Endodermal cell (in vitro differentiated cells): Measurements from ENCODE around the gene SOX13. TPM values are rescaled to one million over a fixed set of nuclear protein-coding genes. Genes with fewer than 3 reads are reported as not detected.
A peak's percentile ranks its signal among the peaks of the same experiment; 100 is the strongest.

Experiments
- DNase-seq: peaks from one replicate; pipeline ENCODE4 v3.0.0-alpha.2; 2017
- H3K27ac ChIP-seq: 2 replicates; pipeline ENCODE4 v1.5.1; 2013; ENCODE audit warnings: mild to moderate bottlenecking, low read depth, low read length, moderate library complexity
- H3K27me3 ChIP-seq: 2 replicates; pipeline ENCODE4 v1.6.1; 2013; ENCODE audit warnings: mild to moderate bottlenecking, low read length, moderate library complexity; ENCODE audit not compliant: insufficient read depth, control insufficient read depth, poor library complexity, severe bottlenecking
- H3K36me3 ChIP-seq: 2 replicates; pipeline ENCODE4 v1.7.0; 2013; ENCODE audit warnings: mild to moderate bottlenecking, low read length, moderate library complexity; ENCODE audit not compliant: control insufficient read depth, insufficient read depth
- H3K4me1 ChIP-seq: one replicate; pipeline ENCODE4 v1.7.0; 2013; ENCODE audit warnings: low read length; ENCODE audit not compliant: control insufficient read depth, insufficient read depth
- H3K4me3 ChIP-seq: 2 replicates; pipeline ENCODE4 v1.5.1; 2013; ENCODE audit warnings: mild to moderate bottlenecking, low read length, moderate library complexity
- H3K9ac ChIP-seq: 2 replicates; pipeline ENCODE4 v1.6.1; 2013; ENCODE audit warnings: mild to moderate bottlenecking, low read length, moderate library complexity; ENCODE audit not compliant: poor library complexity, severe bottlenecking; ENCODE audit errors: extremely low read depth
- H3K9me3 ChIP-seq: 2 replicates; pipeline ENCODE4 v1.6.1; 2013; ENCODE audit warnings: mild to moderate bottlenecking, low read length, moderate library complexity; ENCODE audit not compliant: control insufficient read depth
- H3K27ac Mint-ChIP-seq: 2 replicates; pipeline ENCODE4 v1.8.0; 2020; ENCODE audit warnings: mixed read lengths
- H3K27me3 Mint-ChIP-seq: 2 replicates; pipeline ENCODE4 v1.8.0; 2021; ENCODE audit warnings: mild to moderate bottlenecking, mixed read lengths; ENCODE audit not compliant: insufficient read depth
- H3K36me3 Mint-ChIP-seq: 2 replicates; pipeline ENCODE4 v1.8.0; 2020; ENCODE audit warnings: low read depth, mixed read lengths
- H3K4me1 Mint-ChIP-seq: 2 replicates; pipeline ENCODE4 v1.8.0; 2020; ENCODE audit warnings: mixed read lengths
- H3K4me3 Mint-ChIP-seq: 2 replicates; pipeline ENCODE4 v1.8.0; 2020; ENCODE audit warnings: mild to moderate bottlenecking, moderate library complexity, mixed read lengths
- H3K9me3 Mint-ChIP-seq: 2 replicates; pipeline ENCODE4 v1.8.0; 2020; ENCODE audit warnings: mild to moderate bottlenecking, mixed read lengths
- CTCF ChIP-seq: fragments of 200-600 bp; sonication (generic); conservative IDR thresholded peaks from 2 replicates; pipeline ENCODE4 v1.5.0; 2021; ENCODE audit warnings: antibody characterized with exemption, mild to moderate bottlenecking
- WGBS, 2 experiments: methylation state at CpG; one replicate each; pipeline versions ENCODE4 v1.1.5 to v1.1.7; 2013; ENCODE audit warnings: missing lambda C conversion rate in 2 of 2, mixed read lengths in 1 of 2; ENCODE audit not compliant: insufficient coverage in 1 of 2, insufficient read length in 1 of 2; 5-methylcytosine and 5-hydroxymethylcytosine counted together
- total RNA-seq, 2 donors: library from RNA; stranded (reverse); fragmentation: NEBNext Ultra II Directional in 1 of 2; extraction: Animal tissue kit (Norgen Biotek cat#: 25700) in 1 of 2; gene quantifications; 2 replicates in 1 of 2; 3 replicates in 1 of 2; pipeline ENCODE4 v1.2.1, GENCODE V29; 2021

The SOX13 gene
- total RNA-seq, 2 donors from 2014 or later = 75.3 to 85.3 TPM

GRCh38 chr1:204162494-204163074 is 89.7 kb downstream of the SOX13 start:
- Mint-ChIP-seq H3K4me1 (no peaks in the 10 kb centered on the region), H3K27ac (no peak overlapping the region), H3K27me3 (peaks cover 19% of the 10 kb centered on the region), H3K4me3 (no peak overlapping the region), H3K36me3 (no peaks in the 10 kb centered on the region), H3K9me3 (peaks cover 5% of the 10 kb centered on the region)
- 18 to 67% methylated on average over 2 to 7 of the region's 7 CpGs for WGBS, 2 experiments
- peak; percentile 99 for TF ChIP-seq CTCF
- Histone ChIP-seq H3K9me3 (peaks cover 1% of the 10 kb centered on the region), H3K36me3 (no peaks in the 10 kb centered on the region), H3K4me1 (no peaks in the 10 kb centered on the region), H3K27me3 (peaks cover 17% of the 10 kb centered on the region), H3K9ac (no peak overlapping the region), H3K27ac (no peak overlapping the region), H3K4me3 (no peak overlapping the region)
- DNase-seq = peak; percentile 96

GRCh38 chr1:204166219-204166618 is 93.3 kb downstream of the SOX13 start, which contains the start of gene REN:
TSS of gene REN (minus strand) at chr1:204166337. CDS start at chr1:204166293, 44 bp downstream.
- DNase-seq = no peak
- no peak for TF ChIP-seq CTCF
- WGBS, 2 experiments = 90 to 97% methylated on average over 3 to 5 of the region's 5 CpGs

GRCh38 chr1:204167730-204168129 is 94.8 kb downstream of the SOX13 start:
- H3K4me1 Mint-ChIP-seq = no peaks in the 10 kb centered on the region
- no peaks in the 10 kb centered on the region for H3K36me3 Mint-ChIP-seq
- H3K27me3 ChIP-seq = no peaks in the 10 kb centered on the region
- no peaks in the 10 kb centered on the region for H3K4me1 ChIP-seq
- peaks cover 21% of the 10 kb centered on the region for H3K27me3 Mint-ChIP-seq
- DNase-seq = no peak
- no peaks in the 10 kb centered on the region for H3K36me3 ChIP-seq
- H3K27ac Mint-ChIP-seq = no peak overlapping the region
- H3K9me3 Mint-ChIP-seq = peaks cover 52% of the 10 kb centered on the region
- no peak overlapping the region for H3K4me3 ChIP-seq
- no peak for TF ChIP-seq CTCF
- WGBS, 2 experiments = 91 to 95% methylated on average over 5 of the region's 5 CpGs
- peaks cover 40% of the 10 kb centered on the region for H3K9me3 ChIP-seq
- H3K27ac ChIP-seq = no peak overlapping the region
- no peak overlapping the region for H3K9ac ChIP-seq
- H3K4me3 Mint-ChIP-seq = no peak overlapping the region

More at GRCh38 chr1:204166219-204166618, 93.3 kb downstream of the SOX13 start, which contains the start of gene REN:
- H3K4me1 ChIP-seq = no peaks in the 10 kb centered on the region
- Mint-ChIP-seq H3K27me3 (peaks cover 15% of the 10 kb centered on the region), H3K27ac (no peak within 1 kb of the TSS), H3K9me3 (peaks cover 39% of the 10 kb centered on the region), H3K4me1 (no peaks in the 10 kb centered on the region), H3K4me3 (no peak within 1 kb of the TSS), H3K36me3 (no peaks in the 10 kb centered on the region)
- no peaks in the 10 kb centered on the region for H3K36me3 ChIP-seq
- no peak within 1 kb of the TSS for H3K27ac ChIP-seq
- peaks cover 5% of the 10 kb centered on the region for H3K27me3 ChIP-seq
- peaks cover 33% of the 10 kb centered on the region for H3K9me3 ChIP-seq
- H3K9ac ChIP-seq = no peak within 1 kb of the TSS
- no peak within 1 kb of the TSS for H3K4me3 ChIP-seq
